PC-3 (cell line): Measurements from ENCODE around the gene STPG2. TPM values are rescaled to one million over a fixed set of nuclear protein-coding genes. Genes with fewer than 3 reads are reported as not detected.

Experiments used
- ATAC-seq: fragments of 200-7000 bp; cut with Tn5 transposase; 2 replicates; pipeline ENCODE4 v1.9.1; 2020; ENCODE audit warnings: mild to moderate bottlenecking, moderate library complexity
- BruUV-seq: library from RNA; stranded (reverse); fragments of 400-500 nt; replicated peaks from 2 replicates; lab custom pipeline; 2021; lab: Mats Ljungman, UMichigan
- CTCF ChIA-PET: fragments of 300-600 bp; sonication (Branson Sonifier 250); formaldehyde crosslinking; loops from one replicate; lab custom pipeline; 2022; ENCODE audit warnings: antibody characterized with exemption; lab: Charles Lee
- POLR2A ChIA-PET: fragments of 300-600 bp; sonication (Branson Sonifier 250); formaldehyde crosslinking; loops from one replicate; lab custom pipeline; 2022; ENCODE audit warnings: antibody characterized with exemption; ENCODE audit not compliant: unreplicated experiment; lab: Charles Lee
- DNase-seq: peaks from one replicate; pipeline ENCODE4 v3.0.0-alpha.2; 2015
- H2AFZ ChIP-seq: fragments of 300-600 bp; sonication (generic); 2 replicates; pipeline ENCODE4 v1.6.0; 2016; ENCODE audit warnings: antibody characterized with exemption, low read length
- H3F3A ChIP-seq: fragments of 300-600 bp; sonication (generic); one replicate; pipeline ENCODE4 v1.6.0; 2017; ENCODE audit warnings: antibody characterized with exemption, low read length, control low read depth, mild to moderate bottlenecking; ENCODE audit not compliant: unreplicated experiment
- H3K27ac ChIP-seq: fragments of 300-600 bp; sonication (generic); 2 replicates; pipeline ENCODE4 v1.5.1; 2016; ENCODE audit warnings: mild to moderate bottlenecking, low read length
- H3K27me3 ChIP-seq: fragments of 300-600 bp; sonication (generic); 2 replicates; pipeline ENCODE4 v1.6.1; 2016; ENCODE audit warnings: low read length, mixed read lengths
- H3K36me3 ChIP-seq: fragments of 300-600 bp; sonication (generic); 2 replicates; pipeline ENCODE4 v1.6.1; 2016; ENCODE audit warnings: low read depth, mixed run types, low read length, mixed read lengths
- H3K4me1 ChIP-seq: fragments of 300-600 bp; sonication (generic); 2 replicates; pipeline ENCODE4 v1.5.1; 2016; ENCODE audit warnings: low read length; ENCODE audit not compliant: insufficient read depth
- H3K4me2 ChIP-seq: fragments of 300-600 bp; sonication (generic); 2 replicates; pipeline ENCODE4 v1.6.0; 2016; ENCODE audit warnings: low read length
- H3K4me3 ChIP-seq: fragments of 300-600 bp; sonication (generic); 2 replicates; pipeline ENCODE4 v1.5.1; 2016; ENCODE audit warnings: mild to moderate bottlenecking, low read length, mixed read lengths
- H3K79me2 ChIP-seq: fragments of 300-600 bp; sonication (generic); 2 replicates; pipeline ENCODE4 v1.6.1; 2017; ENCODE audit warnings: low read length, mixed read lengths
- H3K9ac ChIP-seq: fragments of 300-600 bp; sonication (generic); 2 replicates; pipeline ENCODE4 v1.6.0; 2016; ENCODE audit warnings: mild to moderate bottlenecking, low read length
- H3K9me2 ChIP-seq: fragments of 300-600 bp; sonication (generic); replicated peaks from 2 replicates; pipeline ENCODE4 v1.6.1; 2016; ENCODE audit warnings: mixed run types, low read length, mixed read lengths
- H3K9me3 ChIP-seq: fragments of 300-600 bp; sonication (generic); 2 replicates; pipeline ENCODE4 v1.6.1; 2016; ENCODE audit warnings: low read length, mixed read lengths
- H4K20me1 ChIP-seq: fragments of 300-600 bp; sonication (generic); 2 replicates; pipeline ENCODE4 v1.6.1; 2016; ENCODE audit warnings: low read length, mixed read lengths
- EZH2 ChIP-seq: fragments of 300-600 bp; sonication (generic); IDR thresholded peaks from one replicate; pipeline ENCODE4 v1.6.1; 2017; ENCODE audit warnings: antibody characterized with exemption, mild to moderate bottlenecking, low read length; ENCODE audit not compliant: unreplicated experiment
- EZH2phosphoT487 ChIP-seq: fragments of 300-600 bp; sonication (generic); IDR thresholded peaks from 2 replicates; pipeline ENCODE4 v1.6.1; 2018; ENCODE audit warnings: mild to moderate bottlenecking, antibody characterized with exemption, low read length, borderline replicate concordance
- intact Hi-C: fragments of 100-400 bp; cut with micrococcal nuclease; formaldehyde crosslinking; loops from 2 replicates; pipeline ENCODE4 v1.9.0; 2023
- total RNA-seq: library from RNA; depleted of rRNA; stranded (reverse); fragments of >200 nt; gene quantifications from 2 replicates; pipeline ENCODE4 v1.2.3, GENCODE V29; 2014
- TF ChIP-seq, protein P1 (sequence below): fragments of 300-600 bp; sonication (generic); conservative IDR thresholded peaks from 2 replicates; pipeline ENCODE4 v1.5.1; 2017; ENCODE audit warnings: antibody characterized with exemption, low read depth, mild to moderate bottlenecking, low read length

The STPG2 gene
- total RNA-seq, 1 experiment from 2014 or later: not detected

DNA sequence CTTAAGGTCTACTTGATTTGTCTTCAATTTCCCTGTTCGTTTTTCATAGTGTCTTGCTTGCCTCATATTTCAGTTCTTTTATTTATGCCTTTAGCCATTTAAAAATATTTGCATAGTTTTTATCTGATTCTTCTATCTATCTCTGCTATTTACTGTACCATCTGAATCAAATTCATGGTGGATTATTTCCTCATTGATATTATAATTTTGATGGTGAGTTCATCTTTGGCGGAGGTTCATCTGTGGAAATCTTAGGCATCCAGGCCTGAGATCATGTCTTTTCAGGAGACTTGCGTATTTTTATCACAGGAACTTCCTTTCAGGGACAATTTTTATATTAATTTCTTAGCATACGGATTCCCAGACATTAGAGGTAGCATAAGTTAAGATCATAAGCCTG lies 275.2 kb downstream of the STPG2 start:
- no peak for TF ChIP-seq EZH2phosphoT487
- TF ChIP-seq EZH2: no peak
- TF ChIP-seq, protein P1, sequence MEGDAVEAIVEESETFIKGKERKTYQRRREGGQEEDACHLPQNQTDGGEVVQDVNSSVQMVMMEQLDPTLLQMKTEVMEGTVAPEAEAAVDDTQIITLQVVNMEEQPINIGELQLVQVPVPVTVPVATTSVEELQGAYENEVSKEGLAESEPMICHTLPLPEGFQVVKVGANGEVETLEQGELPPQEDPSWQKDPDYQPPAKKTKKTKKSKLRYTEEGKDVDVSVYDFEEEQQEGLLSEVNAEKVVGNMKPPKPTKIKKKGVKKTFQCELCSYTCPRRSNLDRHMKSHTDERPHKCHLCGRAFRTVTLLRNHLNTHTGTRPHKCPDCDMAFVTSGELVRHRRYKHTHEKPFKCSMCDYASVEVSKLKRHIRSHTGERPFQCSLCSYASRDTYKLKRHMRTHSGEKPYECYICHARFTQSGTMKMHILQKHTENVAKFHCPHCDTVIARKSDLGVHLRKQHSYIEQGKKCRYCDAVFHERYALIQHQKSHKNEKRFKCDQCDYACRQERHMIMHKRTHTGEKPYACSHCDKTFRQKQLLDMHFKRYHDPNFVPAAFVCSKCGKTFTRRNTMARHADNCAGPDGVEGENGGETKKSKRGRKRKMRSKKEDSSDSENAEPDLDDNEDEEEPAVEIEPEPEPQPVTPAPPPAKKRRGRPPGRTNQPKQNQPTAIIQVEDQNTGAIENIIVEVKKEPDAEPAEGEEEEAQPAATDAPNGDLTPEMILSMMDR: no peak

DNA sequence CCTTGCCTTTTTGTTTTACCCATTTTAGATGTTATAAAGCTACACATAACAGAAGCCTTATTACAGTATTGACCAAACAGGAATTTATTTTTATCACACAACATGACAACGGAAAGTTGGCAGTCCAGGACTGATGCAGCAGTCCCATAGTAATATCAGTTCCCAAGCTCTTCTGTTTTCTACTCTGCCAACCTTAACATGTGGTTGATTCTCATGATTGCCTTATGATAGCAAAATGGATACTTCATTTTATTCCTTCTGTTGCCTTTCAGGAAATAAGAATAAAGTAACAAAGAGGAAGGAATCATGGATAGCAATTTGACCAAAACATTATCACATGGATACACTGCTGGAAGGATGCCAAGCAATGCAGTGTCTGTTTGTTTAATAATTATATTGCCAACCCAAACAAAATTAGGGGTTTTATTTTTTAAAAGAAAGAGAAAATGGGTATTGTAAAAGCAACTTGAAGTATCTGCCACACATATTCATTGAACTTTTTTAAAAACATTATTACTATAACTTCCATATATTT lies 275.7 kb downstream of the STPG2 start:
- Histone ChIP-seq H4K20me1 (no peaks in the 10 kb centered on the region), H3K4me1 (no peaks in the 10 kb centered on the region), H3K27ac (no peak overlapping the region), H3K9me3 (no peaks in the 10 kb centered on the region), H2AFZ (no peak overlapping the region), H3K4me3 (no peak overlapping the region), H3K9ac (no peak overlapping the region), H3K79me2 (no peaks in the 10 kb centered on the region), H3F3A (no peaks in the 10 kb centered on the region), H3K36me3 (no peaks in the 10 kb centered on the region), H3K4me2 (no peak overlapping the region), H3K27me3 (no peaks in the 10 kb centered on the region), H3K9me2 (no peaks in the 10 kb centered on the region)
- ChIA-PET CTCF (no interaction called here), POLR2A (no interaction called here)
- no TSS peak for BruUV-seq
- ATAC-seq (no peak), DNase-seq (no peak)
- TF ChIP-seq EZH2phosphoT487: no peak
- TF ChIP-seq EZH2: no peak
- TF ChIP-seq, protein P1: no peak
- intact Hi-C loops: no loop called here

More for the DNA sequence above, 275.2 kb downstream of the STPG2 start:
- Histone ChIP-seq H3K4me1 (no peaks in the 10 kb centered on the region), H3K36me3 (no peaks in the 10 kb centered on the region), H3F3A (no peaks in the 10 kb centered on the region), H3K4me2 (no peak overlapping the region), H3K27me3 (no peaks in the 10 kb centered on the region), H3K79me2 (no peaks in the 10 kb centered on the region), H4K20me1 (no peaks in the 10 kb centered on the region), H3K4me3 (no peak overlapping the region), H3K27ac (no peak overlapping the region), H3K9ac (no peak overlapping the region), H3K9me2 (no peaks in the 10 kb centered on the region), H2AFZ (no peak overlapping the region), H3K9me3 (no peaks in the 10 kb centered on the region)
- ChIA-PET CTCF (no interaction called here), POLR2A (no interaction called here)
- ATAC-seq (no peak), DNase-seq (no peak)
- intact Hi-C loops: no loop called here
- no TSS peak for BruUV-seq

DNA sequence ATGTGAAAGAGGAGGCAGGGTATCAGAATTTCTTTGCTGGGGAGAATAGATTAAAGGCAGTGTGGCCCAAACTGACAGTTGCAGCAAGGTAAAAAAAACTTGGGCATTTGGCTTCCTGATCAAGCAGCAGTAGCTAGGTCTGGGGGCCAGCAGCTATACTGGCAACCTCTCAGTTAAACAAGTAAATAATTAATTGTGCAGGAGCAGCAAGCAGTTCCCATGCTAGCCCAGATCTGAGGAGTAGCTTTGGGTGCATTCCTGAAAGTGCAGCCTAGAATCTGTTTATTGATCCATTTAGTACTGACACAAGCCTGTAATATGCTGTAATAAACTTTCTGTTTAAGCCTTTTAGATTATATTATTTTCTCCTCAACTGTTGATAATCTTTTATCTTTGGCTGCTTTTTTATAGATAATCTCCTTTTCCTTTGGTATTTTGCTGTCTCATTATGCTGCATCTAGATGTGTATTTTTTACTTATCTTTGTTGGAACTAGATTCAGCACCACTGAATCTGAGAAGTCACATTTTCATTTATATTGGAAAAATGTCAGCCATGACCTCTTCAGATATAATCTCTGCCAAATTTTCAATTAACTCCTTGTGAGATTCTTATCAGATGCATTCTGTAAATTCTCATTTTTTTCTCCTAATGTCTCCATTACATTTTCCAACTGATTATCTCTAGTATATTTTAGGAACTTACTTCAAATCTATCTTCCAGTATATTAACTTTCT lies 276.3 kb downstream of the STPG2 start:
- no peaks in the 10 kb centered on the region for H4K20me1 ChIP-seq
- H3K27me3 ChIP-seq: no peaks in the 10 kb centered on the region
- H3K4me1 ChIP-seq: no peaks in the 10 kb centered on the region
- H3F3A ChIP-seq: no peaks in the 10 kb centered on the region
- no peak overlapping the region for H3K27ac ChIP-seq
- H3K9ac ChIP-seq: no peak overlapping the region
- no peaks in the 10 kb centered on the region for H3K79me2 ChIP-seq
- H3K4me3 ChIP-seq: no peak overlapping the region
- intact Hi-C loops: no loop called here
- no peak for ATAC-seq
- CTCF ChIA-PET: no interaction called here
- no peaks in the 10 kb centered on the region for H3K9me2 ChIP-seq
- H3K9me3 ChIP-seq: no peaks in the 10 kb centered on the region
- TF ChIP-seq EZH2: no peak
- TF ChIP-seq, protein P1: no peak
- no peak for TF ChIP-seq EZH2phosphoT487
- no peaks in the 10 kb centered on the region for H3K36me3 ChIP-seq
- no peak overlapping the region for H2AFZ ChIP-seq
- no peak overlapping the region for H3K4me2 ChIP-seq
- BruUV-seq: no TSS peak
- DNase-seq: no peak
- POLR2A ChIA-PET: no interaction called here
